Left renal cortex interstitium (tissue), 4 donors: ENCODE results near the gene STK39. TPM values are rescaled to one million over a fixed set of nuclear protein-coding genes. Genes with fewer than 3 reads are reported as not detected.

ENCODE experiments used
- DNase-seq, 4 donors: peaks; one replicate each; pipeline ENCODE4 v3.0.0-alpha.2; 2013; ENCODE audit warnings: low read depth in 4 of 4, low spot score in 2 of 4, missing footprints in 1 of 4
- polyA plus RNA-seq, 4 donors: library from polyadenylated mRNA; unstranded; fragments of 120-200 nt; gene quantifications; one replicate each; pipeline ENCODE4 v1.2.1, GENCODE V29; 2013; ENCODE audit not compliant: insufficient read length in 4 of 4

Gene STK39
- polyA plus RNA-seq, 4 donors = 30.3 to 34.6 (median 32.4) TPM

- DNase-seq = no peak
Measured at GRCh38 chr2:167943368-167943767, 304.0 kb downstream of the STK39 start.

GRCh38 chr2:167942366-167943081, 304.9 kb downstream of the STK39 start:
- DNase-seq = no peak

- DNase-seq = no peak
Measured at GRCh38 chr2:167941604-167942003, 305.8 kb downstream of the STK39 start.

- no peak for DNase-seq
Measured at GRCh38 chr2:167940734-167941507, 306.5 kb downstream of the STK39 start.

- no peak for DNase-seq
Measured at GRCh38 chr2:167940346-167940725, 307.1 kb downstream of the STK39 start.

- DNase-seq = no peak
Measured at GRCh38 chr2:167939514-167940345, 307.7 kb downstream of the STK39 start.

GRCh38 chr2:167937403-167937802, 310.0 kb downstream of the STK39 start:
- no peak for DNase-seq

- no peak for DNase-seq
Measured at GRCh38 chr2:167935803-167936110, 311.6 kb downstream of the STK39 start.

GRCh38 chr2:167933097-167933814, 314.1 kb downstream of the STK39 start:
- no peak for DNase-seq

- DNase-seq = no peak
Measured at GRCh38 chr2:167932123-167932693, 315.2 kb downstream of the STK39 start.

- DNase-seq = no peak
Measured at GRCh38 chr2:167929484-167929883, 317.9 kb downstream of the STK39 start.

- DNase-seq = no peak
Measured at GRCh38 chr2:167928434-167928833, 319.0 kb downstream of the STK39 start.

- no peak for DNase-seq
Measured at GRCh38 chr2:167925758-167926157, 321.6 kb downstream of the STK39 start.

GRCh38 chr2:167924556-167924955, 322.8 kb downstream of the STK39 start:
- DNase-seq = no peak

GRCh38 chr2:167916756-167917155, 330.6 kb downstream of the STK39 start:
- DNase-seq = no peak

- no peak for DNase-seq
Measured at GRCh38 chr2:167914969-167915368, 332.4 kb downstream of the STK39 start.

GRCh38 chr2:167908786-167909185, 338.6 kb downstream of the STK39 start:
- no peak for DNase-seq

GRCh38 chr2:167905668-167906067, 341.7 kb downstream of the STK39 start:
- no peak for DNase-seq
